GM21717 (cell line): ENCODE measurements around the gene OOSP3.

Experiments used
- ATAC-seq: cut with Tn5 transposase; IDR thresholded peaks from one replicate; pipeline ENCODE4 v1.9.1; 2021; ENCODE audit warnings: mild to moderate bottlenecking, moderate library complexity; ENCODE audit not compliant: unreplicated experiment

OOSP3 gene

DNA sequence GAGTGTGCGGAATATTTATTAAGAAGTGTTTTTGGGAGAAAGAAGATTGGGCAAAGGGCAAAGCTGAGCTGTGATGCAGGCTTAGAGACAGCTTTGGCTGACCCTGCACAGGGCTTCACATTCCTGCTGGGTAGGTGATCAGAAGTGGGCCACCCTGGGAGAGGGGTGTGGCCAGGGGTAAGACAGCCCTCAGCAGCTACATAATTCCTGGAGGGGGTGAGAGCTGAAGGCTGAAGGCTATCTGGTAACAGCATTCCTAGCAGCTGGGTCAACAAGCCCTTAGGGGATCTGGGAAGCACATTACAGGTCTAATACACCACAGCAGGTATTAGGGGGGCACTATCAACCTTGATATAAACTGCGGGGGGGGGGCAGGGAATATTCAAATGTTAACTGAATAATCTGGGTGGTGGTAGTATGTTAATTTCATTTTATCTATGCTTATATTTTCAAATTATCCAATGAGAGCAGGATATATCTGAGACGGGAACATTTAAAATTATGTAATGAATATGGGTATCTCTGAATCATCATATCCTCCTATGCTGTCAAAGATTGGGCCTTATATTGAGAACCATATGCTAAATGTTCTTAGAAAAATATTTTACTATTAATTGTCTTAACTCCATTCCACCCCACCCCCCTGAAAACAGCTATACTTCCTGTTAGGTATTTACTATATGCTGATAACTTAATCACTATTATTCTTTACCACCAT, 65.6 kb downstream of the OOSP3 start:
- no peak for ATAC-seq

DNA sequence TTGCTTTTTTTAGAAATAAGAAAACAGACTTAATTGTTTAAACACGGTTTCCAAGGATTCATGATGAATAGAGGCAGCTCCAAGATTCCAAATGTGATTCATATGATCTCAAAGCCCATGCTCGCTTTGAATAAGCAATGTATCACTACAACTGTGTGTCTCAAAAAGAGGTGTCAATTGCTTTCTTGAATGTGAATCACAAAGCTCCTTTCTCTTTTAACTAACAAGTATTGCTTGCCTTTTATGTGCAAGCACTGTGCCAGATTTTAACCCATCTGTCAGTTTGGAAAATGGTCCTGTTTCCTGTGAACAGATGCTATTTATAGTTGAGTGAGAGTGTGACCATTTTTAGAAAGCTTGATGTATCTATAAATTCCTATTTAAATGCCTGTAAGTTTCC, 66.1 kb downstream of the OOSP3 start:
- ATAC-seq, result no peak
